IPS DF 4.7 (cell line): Measurements from ENCODE around the gene CUL4A.

ENCODE experiments used
- DNase-seq: peaks from one replicate; pipeline ENCODE4 v3.0.0-alpha.2; 2013; ENCODE audit warnings: low spot score; ENCODE audit errors: extremely low read depth

Gene CUL4A

DNA sequence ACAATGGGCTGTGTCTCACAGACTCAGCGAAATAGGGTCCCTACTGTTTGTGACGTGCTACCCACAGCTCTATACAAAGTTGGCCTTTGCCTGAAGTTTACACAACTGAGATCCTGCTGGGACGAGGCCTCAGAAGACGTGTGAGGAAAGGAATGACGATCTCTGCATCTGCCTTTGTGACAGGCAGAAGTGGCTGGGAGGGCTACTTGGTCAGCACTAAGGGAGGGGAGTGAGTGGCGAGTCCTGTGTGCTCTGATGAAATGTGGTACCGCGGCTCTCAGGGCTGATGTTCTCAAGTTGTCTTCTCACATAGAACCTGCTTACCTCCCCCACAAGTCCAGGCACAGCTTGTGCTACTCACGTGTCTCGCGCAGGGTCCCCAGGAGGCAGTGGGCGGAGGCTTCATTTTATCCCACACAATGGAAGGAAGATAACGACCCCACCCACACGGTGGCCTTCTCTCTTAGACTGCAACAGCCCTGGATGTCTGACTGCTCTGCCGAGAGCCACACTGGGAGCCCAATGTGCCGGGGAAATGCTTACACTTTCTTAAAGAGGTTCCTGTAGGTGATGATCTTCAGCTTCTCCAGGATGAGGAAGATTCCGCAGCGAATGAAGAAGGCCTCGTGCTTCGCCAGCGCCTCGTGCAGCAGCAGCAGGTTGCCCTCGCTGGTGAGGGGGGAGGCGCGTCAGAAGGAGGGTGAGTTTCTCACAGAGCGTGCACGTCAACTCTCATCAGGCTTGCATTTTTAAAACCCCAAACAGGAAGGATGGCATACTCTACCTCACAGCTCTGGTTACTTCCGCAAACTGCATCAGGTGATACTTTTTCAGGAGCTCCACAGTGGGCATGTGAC is 29.8 kb upstream of the CUL4A start:
- no peak for DNase-seq

DNA sequence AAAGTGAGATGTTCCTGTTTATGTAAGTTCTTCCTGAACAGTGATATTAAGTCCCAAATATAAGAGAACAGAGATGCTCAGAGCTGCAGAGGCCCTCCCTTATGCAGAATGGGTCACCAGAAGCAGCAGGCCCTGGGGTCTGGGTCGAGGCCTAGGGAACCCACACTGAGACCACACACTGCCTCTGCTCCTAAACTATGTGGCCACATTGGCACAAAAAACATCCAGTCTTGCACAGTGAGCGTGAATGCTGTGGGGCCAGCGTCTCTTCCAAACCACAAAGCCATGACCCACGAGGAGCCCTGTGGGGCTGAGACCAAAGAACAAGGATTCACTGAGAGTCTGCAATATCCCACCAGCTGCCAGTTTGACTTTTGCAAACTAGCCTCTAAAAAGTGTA is 27.4 kb upstream of the CUL4A start:
- DNase-seq: no peak

GRCh38 chr13:113183450-113184129 is 25.8 kb upstream of the CUL4A start:
- DNase-seq: no peak

GRCh38 chr13:113184568-113185440 is 24.6 kb upstream of the CUL4A start:
- DNase-seq: no peak

DNA sequence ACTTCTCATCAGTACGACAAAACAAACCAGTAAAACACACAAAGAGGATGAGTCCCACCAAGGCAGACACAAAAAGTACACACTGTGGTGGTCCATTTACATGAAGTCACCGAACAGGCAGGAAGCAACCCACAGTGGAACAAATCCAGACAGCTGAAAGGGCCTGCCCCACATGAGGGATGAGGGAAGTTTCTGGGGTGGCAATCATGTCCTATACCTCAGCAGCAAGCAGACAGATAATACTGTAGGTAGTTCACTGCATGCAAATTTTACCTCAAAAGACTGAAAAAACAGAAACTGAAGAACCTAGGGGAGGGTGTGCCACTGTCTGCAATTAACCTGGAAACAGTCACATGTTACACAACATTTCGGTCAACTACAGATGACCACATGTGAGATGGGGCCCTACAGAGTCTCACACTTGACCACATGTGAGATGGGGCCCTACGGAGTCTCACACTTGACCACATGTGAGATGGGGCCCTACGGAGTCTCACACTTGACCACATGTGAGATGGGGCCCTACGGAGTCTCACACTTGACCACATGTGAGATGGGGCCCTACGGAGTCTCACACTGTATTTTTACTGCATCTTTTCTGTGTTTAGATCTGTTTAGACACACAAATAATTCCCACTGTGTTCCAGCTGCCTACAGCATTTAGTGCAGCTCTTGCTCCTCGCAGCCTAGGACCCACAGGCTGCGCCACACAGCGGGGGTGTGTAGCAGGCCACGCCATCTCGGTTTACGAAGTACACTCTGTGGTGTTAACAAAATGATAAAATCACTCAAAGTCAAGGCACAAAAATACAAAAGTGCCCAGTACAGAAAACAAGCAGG is 23.1 kb upstream of the CUL4A start:
- no peak for DNase-seq

DNA sequence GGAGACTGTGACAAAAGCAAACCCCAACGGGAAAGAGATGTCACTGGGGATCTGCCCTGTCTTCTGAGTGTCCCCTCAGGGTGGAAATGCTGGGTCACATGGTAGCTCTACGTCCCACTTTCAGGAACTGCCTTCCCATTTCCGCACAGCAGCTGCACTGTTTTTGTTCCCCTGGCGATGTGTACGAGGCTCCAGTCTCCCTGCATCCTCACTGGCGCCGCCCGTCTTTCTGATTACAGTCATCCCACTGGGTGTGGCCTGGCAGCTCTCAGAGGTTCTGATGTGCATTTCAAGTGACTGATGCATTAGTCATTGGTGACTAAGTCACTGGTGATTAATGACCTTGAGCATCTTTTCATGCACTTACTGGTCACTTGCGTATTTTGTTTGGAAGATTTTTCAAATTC is 22.1 kb upstream of the CUL4A start:
- no peak for DNase-seq

GRCh38 chr13:113187883-113188665 is 21.3 kb upstream of the CUL4A start:
- no peak for DNase-seq

DNA sequence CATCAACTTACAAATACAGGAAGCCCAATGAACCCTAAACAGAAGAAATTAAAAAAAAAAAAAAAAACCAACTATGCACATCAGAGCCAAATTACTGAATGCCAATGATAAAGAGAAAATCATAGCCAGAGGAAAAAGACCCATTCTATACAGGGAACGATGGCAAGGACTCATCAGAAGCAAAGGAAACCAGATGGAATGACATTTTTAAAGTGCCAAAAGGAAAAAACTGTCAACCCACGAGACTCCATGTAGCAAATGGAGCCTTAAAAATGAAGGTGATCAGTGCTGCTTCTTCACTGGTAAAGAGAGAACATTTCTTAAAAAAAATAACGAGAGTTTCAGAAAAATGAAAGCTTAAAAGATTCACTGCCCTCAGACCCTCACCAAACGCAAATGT is 19.2 kb upstream of the CUL4A start:
- DNase-seq: no peak

GRCh38 chr13:113192279-113192678 is 17.1 kb upstream of the CUL4A start:
- no peak for DNase-seq

DNA sequence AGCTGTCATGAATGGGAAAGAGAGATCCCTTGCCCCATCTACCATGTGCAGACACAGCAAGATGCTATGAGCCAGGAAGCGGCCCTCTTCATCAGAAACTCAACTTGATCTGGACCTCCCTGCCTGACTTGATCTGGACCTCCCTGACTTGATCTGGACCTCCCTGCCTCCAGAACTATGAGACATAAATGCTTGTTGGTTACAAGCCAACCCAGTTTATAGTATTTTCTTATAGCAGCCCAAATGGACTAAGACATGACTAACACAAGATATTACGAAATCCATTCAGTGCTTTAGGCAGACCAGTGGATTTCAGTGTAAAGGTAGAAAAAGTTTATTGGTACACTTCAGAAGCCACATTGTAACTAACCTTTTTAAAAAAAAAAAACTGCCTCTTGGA is 16.5 kb upstream of the CUL4A start:
- DNase-seq: no peak

DNA sequence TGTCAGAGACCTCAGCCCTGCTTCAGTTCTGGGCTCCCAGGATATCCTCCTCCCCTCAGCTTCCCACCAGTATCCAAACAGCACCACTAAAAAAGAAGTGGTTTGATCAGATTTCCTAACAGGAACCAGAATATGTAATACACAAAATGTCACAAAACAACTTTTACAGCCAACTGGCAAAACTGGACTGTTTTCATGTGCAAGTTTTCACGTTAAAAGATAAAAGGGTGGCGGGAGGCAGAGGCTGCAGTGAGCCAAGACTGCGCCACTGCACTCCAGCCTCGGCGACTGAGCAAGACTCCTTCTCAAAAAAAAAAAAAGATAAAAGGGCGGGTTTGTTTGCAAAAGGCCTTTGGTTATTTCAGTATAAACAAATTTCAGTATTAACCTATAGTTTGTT is 14.1 kb upstream of the CUL4A start:
- DNase-seq: no peak

GRCh38 chr13:113196970-113197737 is 12.3 kb upstream of the CUL4A start:
- DNase-seq: no peak

- DNase-seq: no peak
Observed at GRCh38 chr13:113201815-113202214, 7.6 kb upstream of the CUL4A start.

DNA sequence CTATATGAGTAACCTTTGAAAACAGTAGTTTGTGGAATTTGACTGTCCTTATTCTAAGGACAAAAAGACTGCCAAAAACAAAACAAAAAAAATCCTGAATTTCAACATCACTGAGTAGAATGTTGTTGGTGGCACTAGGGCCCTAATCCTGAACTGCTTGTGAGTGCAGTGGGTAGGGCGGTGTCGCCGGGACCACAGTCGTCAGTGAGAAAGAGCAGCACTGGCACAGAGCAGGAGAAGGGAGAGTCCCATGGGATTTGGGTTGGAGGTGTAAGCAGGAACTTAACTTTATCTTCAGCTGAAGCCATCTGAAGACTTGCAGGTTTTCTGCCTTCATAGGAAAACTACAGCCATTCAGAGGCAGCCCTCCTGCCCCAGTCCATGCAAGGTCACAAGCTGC is 6.5 kb upstream of the CUL4A start:
- DNase-seq: no peak

DNA sequence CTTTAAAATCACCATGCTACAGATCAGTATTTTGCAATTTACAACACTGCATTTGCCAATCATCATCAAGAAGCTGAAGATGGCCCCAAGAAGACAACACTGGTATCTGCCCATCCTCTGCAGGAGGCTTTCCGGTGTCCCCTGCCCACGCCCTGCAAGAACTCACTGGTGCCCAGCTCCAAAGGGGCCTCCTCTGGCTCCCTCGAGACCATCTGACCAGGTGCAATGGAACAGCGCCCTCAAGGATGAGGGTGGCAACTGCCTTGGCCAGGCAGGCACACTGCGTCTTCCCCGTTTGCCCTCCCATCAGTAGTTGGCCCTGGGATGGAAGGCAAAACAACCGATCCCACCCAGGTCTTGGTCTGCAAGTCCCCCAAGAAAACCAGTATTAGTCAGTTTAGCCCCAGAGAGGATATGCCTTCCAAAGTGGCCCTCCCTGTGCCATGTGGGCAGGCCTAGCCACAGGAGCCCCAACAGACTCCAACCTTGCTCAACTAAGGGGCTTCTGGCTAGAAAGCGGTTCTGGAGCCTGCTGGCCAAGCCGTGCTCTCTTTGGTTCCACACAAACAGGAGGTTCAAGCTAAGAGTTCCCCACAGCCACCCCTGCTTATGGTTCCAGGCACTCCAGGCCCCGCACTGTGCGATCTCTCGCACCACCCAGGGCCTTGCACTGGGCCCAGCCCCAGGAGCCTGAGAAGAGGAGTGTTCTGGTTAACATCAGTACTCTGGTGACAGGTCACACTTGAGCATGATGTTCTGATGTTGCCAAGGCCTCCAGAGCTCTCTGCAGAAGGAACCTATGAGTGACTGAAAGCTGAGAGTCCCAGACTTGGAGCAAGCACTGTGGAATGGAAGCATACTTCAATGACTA is 5.7 kb upstream of the CUL4A start:
- no peak for DNase-seq

DNA sequence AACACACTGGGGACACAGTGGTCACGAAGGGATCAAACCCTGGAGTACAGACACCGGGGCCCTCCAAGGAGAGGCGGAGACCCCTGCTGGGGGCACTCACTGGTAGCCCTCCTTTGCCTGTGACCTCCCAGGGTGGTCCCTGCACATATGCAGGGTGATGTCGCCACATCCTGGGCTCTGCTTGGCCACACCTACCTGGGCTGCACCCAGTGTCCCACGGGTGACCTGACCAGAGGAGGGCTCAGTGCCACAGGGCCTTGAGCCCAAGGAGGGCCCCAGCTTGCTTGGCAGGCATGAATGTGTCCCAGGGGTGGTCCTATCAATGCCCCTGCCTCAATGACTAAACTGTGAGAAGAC is 5.1 kb upstream of the CUL4A start:
- no peak for DNase-seq

- DNase-seq: no peak
Observed at GRCh38 chr13:113205428-113205931, 3.9 kb upstream of the CUL4A start.

GRCh38 chr13:113207460-113207859 is 2.0 kb upstream of the CUL4A start:
- no peak for DNase-seq
